ENCODE results near the gene STRA8. TPM values are rescaled to one million over a fixed set of nuclear protein-coding genes. Genes with fewer than 3 reads are reported as not detected.

Gene STRA8
- total RNA-seq, 4 donors from 2014 or later = not detected

DNA sequence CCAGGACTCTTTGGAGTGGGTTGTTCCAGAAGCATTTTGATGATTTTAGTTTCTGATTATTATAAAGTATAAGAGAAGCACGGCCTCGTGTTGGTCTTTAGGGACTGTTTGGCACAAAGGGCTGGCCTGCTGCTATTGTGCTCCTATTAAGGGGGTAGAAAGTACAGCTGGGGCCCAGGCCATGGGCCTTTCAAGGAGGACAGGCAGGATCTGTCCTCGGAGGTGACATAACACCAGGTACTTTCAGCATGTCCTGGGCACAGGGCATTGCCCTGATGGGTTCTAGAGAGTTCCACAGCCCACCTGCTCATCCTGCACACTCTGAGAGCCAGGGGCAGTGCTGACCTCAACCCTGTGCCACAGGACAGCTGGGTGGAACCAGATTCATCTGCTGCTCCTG lies 24.9 kb downstream of the STRA8 start:
- Histone ChIP-seq H3K4me1 (peaks cover 0 to 3% of the 10 kb centered on the region in 2 donors), H3K36me3 (no peaks in the 10 kb centered on the region), H3K4me3 (no peak overlapping the region), H3K27me3 (no peaks in the 10 kb centered on the region), H3K27ac (no peak overlapping the region), H3K9me3 (no peaks in the 10 kb centered on the region)
- intact Hi-C loops (cut with DNase I; ENCODE audit: low total_unique reads) = no loop called here
- TF ChIP-seq POLR2A (IDR thresholded peaks at IDR 0.05) = no peak
- TF ChIP-seq, protein P1, sequence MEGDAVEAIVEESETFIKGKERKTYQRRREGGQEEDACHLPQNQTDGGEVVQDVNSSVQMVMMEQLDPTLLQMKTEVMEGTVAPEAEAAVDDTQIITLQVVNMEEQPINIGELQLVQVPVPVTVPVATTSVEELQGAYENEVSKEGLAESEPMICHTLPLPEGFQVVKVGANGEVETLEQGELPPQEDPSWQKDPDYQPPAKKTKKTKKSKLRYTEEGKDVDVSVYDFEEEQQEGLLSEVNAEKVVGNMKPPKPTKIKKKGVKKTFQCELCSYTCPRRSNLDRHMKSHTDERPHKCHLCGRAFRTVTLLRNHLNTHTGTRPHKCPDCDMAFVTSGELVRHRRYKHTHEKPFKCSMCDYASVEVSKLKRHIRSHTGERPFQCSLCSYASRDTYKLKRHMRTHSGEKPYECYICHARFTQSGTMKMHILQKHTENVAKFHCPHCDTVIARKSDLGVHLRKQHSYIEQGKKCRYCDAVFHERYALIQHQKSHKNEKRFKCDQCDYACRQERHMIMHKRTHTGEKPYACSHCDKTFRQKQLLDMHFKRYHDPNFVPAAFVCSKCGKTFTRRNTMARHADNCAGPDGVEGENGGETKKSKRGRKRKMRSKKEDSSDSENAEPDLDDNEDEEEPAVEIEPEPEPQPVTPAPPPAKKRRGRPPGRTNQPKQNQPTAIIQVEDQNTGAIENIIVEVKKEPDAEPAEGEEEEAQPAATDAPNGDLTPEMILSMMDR (IDR thresholded peaks at IDR 0.05) = no peak
- DNase-seq = no peak

DNA sequence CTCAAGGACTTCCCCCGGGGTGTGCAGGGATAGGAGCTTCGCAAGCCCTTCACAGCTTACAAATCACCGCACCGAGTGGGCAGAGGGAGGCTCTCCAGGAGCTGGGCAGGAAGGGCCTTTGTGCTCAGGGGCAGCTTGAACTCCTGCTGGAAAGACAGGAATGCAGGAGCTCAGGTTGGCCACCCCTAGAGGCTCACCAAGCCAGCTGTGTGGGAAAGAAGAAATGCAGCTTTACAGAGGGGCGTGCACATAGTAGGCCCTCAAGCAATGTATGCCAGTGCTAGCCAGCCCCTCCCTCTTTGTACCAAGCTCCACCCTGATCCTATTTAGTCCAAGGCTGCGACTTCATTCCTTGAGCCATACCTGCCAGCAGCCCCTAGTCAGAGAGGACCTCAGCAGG lies 26.1 kb downstream of the STRA8 start:
- Histone ChIP-seq H3K9me3 (no peaks in the 10 kb centered on the region), H3K4me3 (no peak overlapping the region), H3K27ac (no peak overlapping the region), H3K4me1 (no peaks in the 10 kb centered on the region), H3K36me3 (no peaks in the 10 kb centered on the region), H3K27me3 (no peaks in the 10 kb centered on the region)
- no peak for TF ChIP-seq POLR2A (IDR thresholded peaks at IDR 0.05)
- TF ChIP-seq, protein P1 (IDR thresholded peaks at IDR 0.05) = no peak
- intact Hi-C loops (cut with DNase I; ENCODE audit: low total_unique reads) = no loop called here
- no peak for DNase-seq

DNA sequence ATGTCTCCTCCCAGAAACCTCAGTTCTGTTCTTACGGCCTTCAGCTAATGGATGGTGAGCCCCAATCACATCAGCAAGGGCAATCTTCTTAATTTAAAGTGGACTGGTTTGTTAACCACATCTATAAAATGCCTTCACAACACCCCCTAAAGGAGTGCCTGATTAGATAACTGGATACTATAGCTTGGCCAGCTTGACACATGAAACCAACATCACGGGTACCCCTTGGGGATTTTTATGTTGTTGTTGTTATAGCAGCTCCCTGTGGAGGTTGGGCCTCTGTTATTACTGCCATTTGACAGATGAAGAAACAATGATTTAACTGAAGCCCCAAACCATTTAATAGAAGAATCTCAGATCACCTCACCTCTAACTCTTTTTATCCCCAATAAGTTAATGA lies 26.8 kb downstream of the STRA8 start:
- H3K27ac ChIP-seq = no peak overlapping the region
- H3K4me3 ChIP-seq = no peak overlapping the region
- DNase-seq = no peak
- intact Hi-C loops (cut with DNase I; ENCODE audit: low total_unique reads) = no loop called here
- TF ChIP-seq, protein P1 (IDR thresholded peaks at IDR 0.05) = no peak
- no peak for TF ChIP-seq POLR2A (IDR thresholded peaks at IDR 0.05)
- no peaks in the 10 kb centered on the region for H3K36me3 ChIP-seq
- H3K9me3 ChIP-seq = no peaks in the 10 kb centered on the region
- no peaks in the 10 kb centered on the region for H3K27me3 ChIP-seq
- no peaks in the 10 kb centered on the region for H3K4me1 ChIP-seq

DNA sequence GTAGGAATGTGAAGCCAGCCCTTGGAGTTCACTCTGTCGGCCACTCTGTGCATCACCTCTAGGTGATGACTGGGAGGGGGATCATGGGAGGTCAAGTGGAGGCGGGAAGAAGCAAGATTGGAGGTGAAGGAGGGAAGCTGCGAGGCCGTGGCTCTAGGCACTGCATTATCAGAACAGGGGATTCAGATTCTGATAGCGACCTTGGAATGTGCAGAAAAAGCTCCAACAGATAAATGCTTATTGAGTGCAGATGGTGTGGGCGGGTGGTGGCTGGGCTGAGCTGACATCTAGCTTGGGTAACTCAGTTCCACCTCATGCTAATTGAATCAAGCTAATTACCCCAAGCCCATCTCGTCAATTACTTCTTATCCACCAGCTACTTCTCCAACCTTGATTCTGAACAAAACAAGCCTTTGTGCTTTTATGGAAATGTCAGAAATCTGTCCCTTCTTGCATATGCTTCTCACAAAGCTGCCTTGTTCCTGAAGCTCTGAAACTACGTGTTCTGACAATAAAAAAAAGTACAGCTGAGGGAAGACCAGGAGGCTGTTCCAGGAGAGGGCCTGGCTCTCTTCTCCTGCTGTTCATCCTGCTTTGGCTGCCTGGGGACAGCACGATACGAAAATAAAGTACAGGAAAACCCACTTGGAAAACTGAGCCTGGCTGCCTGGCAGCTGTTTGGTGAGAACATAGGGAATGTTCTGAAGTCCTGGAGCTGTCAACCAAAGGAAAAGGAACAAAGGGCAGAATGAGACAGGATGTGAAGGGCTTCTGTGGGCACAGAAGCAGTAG lies 27.5 kb downstream of the STRA8 start:
- TF ChIP-seq POLR2A (IDR thresholded peaks at IDR 0.05) = no peak
- TF ChIP-seq, protein P1 (IDR thresholded peaks at IDR 0.05) = no peak

DNA sequence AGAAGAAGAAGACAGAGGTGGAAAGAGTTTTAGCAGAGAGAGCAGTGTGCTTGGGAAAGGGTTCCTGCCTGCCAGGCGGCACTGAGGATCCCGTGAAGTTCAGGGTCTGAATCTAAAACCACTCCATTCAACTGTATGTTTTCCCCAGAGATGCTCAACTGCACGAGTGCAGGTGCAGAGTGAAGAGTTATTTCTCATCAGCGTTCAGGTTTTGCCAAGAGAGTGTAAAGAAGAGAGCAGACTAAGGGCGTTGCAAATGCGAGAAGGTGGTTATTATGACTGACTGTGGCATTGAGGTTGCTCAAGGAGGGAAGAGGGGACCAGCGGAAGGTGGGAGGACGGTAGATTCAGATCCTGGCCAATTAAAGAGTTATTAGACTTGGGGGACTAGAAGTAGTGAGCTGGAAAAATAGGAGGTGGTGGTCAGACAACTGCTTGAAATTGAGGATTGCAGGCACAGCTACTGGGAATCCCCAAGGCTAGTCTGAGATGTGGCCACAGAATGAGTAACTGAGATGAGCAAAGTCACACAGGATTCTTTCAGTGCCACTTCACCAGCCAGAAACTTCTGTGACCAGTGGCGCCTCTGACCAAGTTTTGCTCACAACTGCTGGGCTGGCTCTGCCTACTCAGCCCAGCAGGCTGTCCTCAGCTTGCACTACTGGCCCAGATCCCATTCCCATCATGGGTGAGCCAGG lies 29.1 kb downstream of the STRA8 start:
- H3K9me3 ChIP-seq = no peaks in the 10 kb centered on the region
- no peaks in the 10 kb centered on the region for H3K36me3 ChIP-seq
- no peak overlapping the region for H3K4me3 ChIP-seq
- intact Hi-C loops (cut with DNase I; ENCODE audit: low total_unique reads) = no loop called here
- no peaks in the 10 kb centered on the region for H3K27me3 ChIP-seq
- H3K4me1 ChIP-seq = no peaks in the 10 kb centered on the region
- TF ChIP-seq, protein P1 (IDR thresholded peaks at IDR 0.05) = no peak
- TF ChIP-seq POLR2A (IDR thresholded peaks at IDR 0.05) = no peak
- no peak for DNase-seq
- no peak overlapping the region for H3K27ac ChIP-seq

More for the DNA sequence above, 27.5 kb downstream of the STRA8 start:
- Histone ChIP-seq H3K4me3 (no peak overlapping the region), H3K27me3 (no peaks in the 10 kb centered on the region), H3K27ac (no peak overlapping the region), H3K4me1 (no peaks in the 10 kb centered on the region), H3K9me3 (no peaks in the 10 kb centered on the region), H3K36me3 (no peaks in the 10 kb centered on the region)
- intact Hi-C loops (cut with DNase I; ENCODE audit: low total_unique reads) = no loop called here
- DNase-seq = no peak

Data from uterus (tissue), 4 donors.